Measurements from ENCODE around the gene BCHE. TPM values are rescaled to one million over a fixed set of nuclear protein-coding genes. Genes with fewer than 3 reads are reported as not detected.

The BCHE gene
- 1.6 to 4.2 TPM (median 1.9 TPM) in 3 replicates for total RNA-seq
- long read RNA-seq, partial matches to known transcripts, result 0 of 4 reads
- long read RNA-seq, other reads (novel, unspliced or antisense), result 0 of 4 reads

- Mint-ChIP-seq H3K36me3 (ENCODE audit: low read depth) (no peaks in the 10 kb centered on the region), H3K9me3 (ENCODE audit: low read depth) (no peaks in the 10 kb centered on the region), H3K27me3 (ENCODE audit: low read depth) (no peaks in the 10 kb centered on the region), H3K4me3 (ENCODE audit: unreplicated experiment) (peak within 1 kb of the TSS; percentile 73), H3K4me1 (ENCODE audit: low read depth) (peaks cover 10% of the 10 kb centered on the region), H3K27ac (ENCODE audit: unreplicated experiment) (peak within 1 kb of the TSS; percentile 64)
- TF ChIP-seq, protein P1, sequence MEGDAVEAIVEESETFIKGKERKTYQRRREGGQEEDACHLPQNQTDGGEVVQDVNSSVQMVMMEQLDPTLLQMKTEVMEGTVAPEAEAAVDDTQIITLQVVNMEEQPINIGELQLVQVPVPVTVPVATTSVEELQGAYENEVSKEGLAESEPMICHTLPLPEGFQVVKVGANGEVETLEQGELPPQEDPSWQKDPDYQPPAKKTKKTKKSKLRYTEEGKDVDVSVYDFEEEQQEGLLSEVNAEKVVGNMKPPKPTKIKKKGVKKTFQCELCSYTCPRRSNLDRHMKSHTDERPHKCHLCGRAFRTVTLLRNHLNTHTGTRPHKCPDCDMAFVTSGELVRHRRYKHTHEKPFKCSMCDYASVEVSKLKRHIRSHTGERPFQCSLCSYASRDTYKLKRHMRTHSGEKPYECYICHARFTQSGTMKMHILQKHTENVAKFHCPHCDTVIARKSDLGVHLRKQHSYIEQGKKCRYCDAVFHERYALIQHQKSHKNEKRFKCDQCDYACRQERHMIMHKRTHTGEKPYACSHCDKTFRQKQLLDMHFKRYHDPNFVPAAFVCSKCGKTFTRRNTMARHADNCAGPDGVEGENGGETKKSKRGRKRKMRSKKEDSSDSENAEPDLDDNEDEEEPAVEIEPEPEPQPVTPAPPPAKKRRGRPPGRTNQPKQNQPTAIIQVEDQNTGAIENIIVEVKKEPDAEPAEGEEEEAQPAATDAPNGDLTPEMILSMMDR (IDR thresholded peaks at IDR 0.05), result no peak
- no peak for DNase-seq (ENCODE audit: low spot score)
Observed at GRCh38 chr3:165837058-165837525, at the start of gene BCHE. TSS of gene BCHE (minus strand) at chr3:165837423. CDS start at chr3:165831033, 6,390 bp downstream.

DNA sequence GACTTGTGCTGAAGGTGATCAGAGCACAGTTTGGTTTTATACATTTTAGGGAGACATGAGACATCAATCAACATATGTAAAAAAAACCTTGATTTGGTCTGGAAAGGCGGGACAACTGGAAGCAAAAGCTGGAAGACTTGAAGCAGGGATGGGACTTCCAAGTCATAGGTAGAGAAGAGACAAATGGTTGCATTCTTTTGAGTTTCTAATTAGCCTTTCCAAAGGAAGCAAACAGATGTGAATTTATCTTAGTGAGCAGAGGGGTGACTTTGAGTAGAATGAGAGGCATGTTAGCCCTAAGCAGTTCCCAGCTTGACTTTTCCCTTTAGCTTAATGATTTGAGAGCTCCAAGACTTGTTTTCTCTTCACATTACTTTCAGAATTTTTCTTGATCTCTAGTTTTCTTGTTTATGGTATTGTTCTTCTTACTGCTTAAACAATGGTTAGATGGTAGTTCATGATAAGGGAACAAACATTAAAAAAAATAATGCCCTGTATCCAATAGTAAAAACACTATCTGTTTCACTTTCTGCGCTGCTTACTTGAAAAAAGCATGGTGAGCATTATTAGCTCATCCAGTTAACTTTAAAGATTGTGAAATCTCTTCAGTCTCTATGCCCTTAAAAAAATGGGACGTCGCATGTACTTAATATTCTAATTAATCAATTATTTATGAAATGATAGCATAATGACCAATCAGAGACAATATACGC is 48.5 kb upstream of the BCHE start:
- TF ChIP-seq, protein P1 (IDR thresholded peaks at IDR 0.05), result no peak
- Mint-ChIP-seq H3K4me1 (ENCODE audit: low read depth) (no peaks in the 10 kb centered on the region), H3K27ac (ENCODE audit: unreplicated experiment) (no peak overlapping the region), H3K4me3 (ENCODE audit: unreplicated experiment) (no peak overlapping the region), H3K27me3 (ENCODE audit: low read depth) (peaks cover 8% of the 10 kb centered on the region), H3K36me3 (ENCODE audit: low read depth) (no peaks in the 10 kb centered on the region), H3K9me3 (ENCODE audit: low read depth) (no peaks in the 10 kb centered on the region)
- no peak for DNase-seq (ENCODE audit: low spot score)

- no peak for DNase-seq (ENCODE audit: low spot score)
- Mint-ChIP-seq H3K27me3 (ENCODE audit: low read depth) (peaks cover 9% of the 10 kb centered on the region), H3K4me3 (ENCODE audit: unreplicated experiment) (no peak overlapping the region), H3K9me3 (ENCODE audit: low read depth) (no peaks in the 10 kb centered on the region), H3K36me3 (ENCODE audit: low read depth) (no peaks in the 10 kb centered on the region), H3K4me1 (ENCODE audit: low read depth) (no peaks in the 10 kb centered on the region), H3K27ac (ENCODE audit: unreplicated experiment) (no peak overlapping the region)
- TF ChIP-seq, protein P1 (IDR thresholded peaks at IDR 0.05), result no peak
Observed at GRCh38 chr3:165884518-165884917, 47.3 kb upstream of the BCHE start.

GRCh38 chr3:165883863-165884478 is 46.7 kb upstream of the BCHE start:
- H3K4me3 Mint-ChIP-seq (ENCODE audit: unreplicated experiment), result no peak overlapping the region
- TF ChIP-seq, protein P1 (IDR thresholded peaks at IDR 0.05), result no peak
- H3K9me3 Mint-ChIP-seq (ENCODE audit: low read depth), result no peaks in the 10 kb centered on the region
- H3K27ac Mint-ChIP-seq (ENCODE audit: unreplicated experiment), result no peak overlapping the region
- no peaks in the 10 kb centered on the region for H3K36me3 Mint-ChIP-seq (ENCODE audit: low read depth)
- H3K4me1 Mint-ChIP-seq (ENCODE audit: low read depth), result no peaks in the 10 kb centered on the region
- H3K27me3 Mint-ChIP-seq (ENCODE audit: low read depth), result peaks cover 9% of the 10 kb centered on the region
- DNase-seq (ENCODE audit: low spot score), result no peak

DNA sequence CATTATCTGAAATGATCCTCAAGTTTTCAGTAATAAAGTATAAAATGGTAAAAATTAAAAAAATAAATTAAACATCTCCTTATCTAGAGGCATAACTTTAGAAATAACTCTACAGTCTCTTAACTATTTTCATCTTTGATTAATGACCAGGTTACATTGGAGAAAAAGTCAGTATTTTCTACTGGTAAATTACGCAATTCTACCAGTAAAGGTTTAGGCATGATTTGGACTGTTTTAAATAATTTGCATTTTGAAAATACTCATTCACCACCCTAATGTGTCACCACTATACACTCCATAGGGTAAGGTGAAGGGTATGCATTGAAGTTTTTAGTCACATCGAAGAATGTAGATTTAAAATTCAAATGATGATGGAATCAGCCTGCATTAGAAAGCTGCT is 45.9 kb upstream of the BCHE start:
- no peaks in the 10 kb centered on the region for H3K4me1 Mint-ChIP-seq (ENCODE audit: low read depth)
- H3K9me3 Mint-ChIP-seq (ENCODE audit: low read depth), result no peaks in the 10 kb centered on the region
- no peak overlapping the region for H3K4me3 Mint-ChIP-seq (ENCODE audit: unreplicated experiment)
- DNase-seq (ENCODE audit: low spot score), result no peak
- H3K27me3 Mint-ChIP-seq (ENCODE audit: low read depth), result peaks cover 9% of the 10 kb centered on the region
- TF ChIP-seq, protein P1 (IDR thresholded peaks at IDR 0.05), result no peak
- no peaks in the 10 kb centered on the region for H3K36me3 Mint-ChIP-seq (ENCODE audit: low read depth)
- H3K27ac Mint-ChIP-seq (ENCODE audit: unreplicated experiment), result no peak overlapping the region
